Renal pelvis (tissue), 4 donors: ENCODE results near the gene AHCYL1. TPM values are rescaled to one million over a fixed set of nuclear protein-coding genes. Genes with fewer than 3 reads are reported as not detected.
"Not testable (repeated sequence)": the region's sequence is repeated elsewhere in the genome, so short reads cannot be mapped to it uniquely, and the experiment has no call there.

ENCODE experiments used
- DNase-seq: peaks from one replicate; pipeline ENCODE4 v3.0.0-alpha.2; 2013
- polyA plus RNA-seq, 3 donors: library from polyadenylated mRNA; unstranded; fragments of 120-200 nt; gene quantifications; one replicate each; pipeline ENCODE4 v1.2.1, GENCODE V29; 2013; ENCODE audit not compliant: insufficient read length in 3 of 3

The AHCYL1 gene
- polyA plus RNA-seq, 3 donors: 103 to 119 (median 108) TPM

- DNase-seq: no peak
Measured at GRCh38 chr1:109993885-109994284, 9.3 kb downstream of the AHCYL1 start.

DNA sequence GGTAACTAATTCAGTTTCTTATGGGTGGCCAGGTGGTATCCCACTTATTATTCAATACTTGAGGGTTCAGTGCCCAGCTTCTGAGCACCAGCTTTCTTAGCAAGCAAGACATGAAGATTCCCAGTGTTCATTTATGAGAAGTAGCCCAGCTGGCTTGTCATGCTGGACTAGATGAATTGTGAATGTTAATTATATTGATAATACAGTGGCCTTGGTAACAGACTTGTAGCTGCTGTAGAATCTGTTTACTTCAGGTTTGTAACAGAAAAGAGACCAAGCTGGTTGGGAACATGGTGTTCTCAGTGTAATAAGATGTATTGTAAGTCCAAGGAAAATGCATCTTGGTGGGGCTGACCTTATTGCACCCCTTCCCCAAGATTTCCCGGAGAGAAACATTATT is 10.1 kb downstream of the AHCYL1 start:
- DNase-seq: no peak

DNA sequence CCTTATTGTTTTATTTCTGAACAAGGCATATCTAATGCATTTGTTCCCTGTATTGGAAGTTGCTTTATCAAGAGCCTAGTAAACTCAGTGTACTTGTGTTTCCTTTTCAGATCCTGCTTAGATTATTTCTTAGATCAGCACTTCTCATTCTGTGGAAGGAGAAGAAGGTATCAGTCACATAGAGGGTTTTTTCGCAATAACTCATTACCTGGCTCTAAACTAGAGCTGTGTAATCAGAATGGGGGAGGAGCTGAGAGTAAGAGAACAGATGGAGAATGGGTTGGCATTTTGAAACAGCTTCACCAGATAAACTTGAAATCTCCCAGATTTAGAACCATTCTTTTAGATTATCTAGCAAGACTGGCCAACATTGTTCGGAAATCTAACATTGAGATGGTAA is 11.0 kb downstream of the AHCYL1 start:
- no peak for DNase-seq

- DNase-seq: no peak
Measured at GRCh38 chr1:109996476-109996875, 11.9 kb downstream of the AHCYL1 start.

GRCh38 chr1:109997204-109997866 is 12.8 kb downstream of the AHCYL1 start:
- no peak for DNase-seq

GRCh38 chr1:109997867-109998229 is 13.3 kb downstream of the AHCYL1 start:
- no peak for DNase-seq

DNA sequence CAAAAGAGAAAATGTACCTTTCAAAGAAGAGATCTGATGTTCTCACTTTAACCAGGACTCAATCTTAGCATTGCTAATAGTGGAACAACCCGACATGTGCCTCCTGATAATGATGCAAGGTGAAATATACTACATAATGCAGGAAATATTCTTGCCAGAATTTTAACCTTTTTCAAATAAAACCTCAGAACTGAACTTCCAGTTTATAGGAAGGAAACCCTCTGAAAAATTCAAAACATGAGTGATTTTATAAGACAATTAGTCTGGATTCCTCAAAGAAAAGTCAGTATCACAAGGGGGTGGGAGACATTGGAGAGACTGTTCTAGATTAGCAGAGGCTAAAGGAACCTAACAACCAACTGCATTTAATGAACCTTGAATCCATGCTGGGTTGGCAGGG is 18.1 kb downstream of the AHCYL1 start:
- no peak for DNase-seq

- peak; percentile 75 for DNase-seq
Measured at GRCh38 chr1:110003747-110004428, 19.3 kb downstream of the AHCYL1 start.

- no peak for DNase-seq
Measured at GRCh38 chr1:110004583-110004982, 20.0 kb downstream of the AHCYL1 start.

- DNase-seq: no peak
Measured at GRCh38 chr1:110005971-110006370, 21.4 kb downstream of the AHCYL1 start.

- no peak for DNase-seq
Measured at GRCh38 chr1:110006516-110006915, 22.0 kb downstream of the AHCYL1 start.

GRCh38 chr1:110007046-110007830 is 22.7 kb downstream of the AHCYL1 start:
- DNase-seq: no peak

- no peak for DNase-seq
Measured at GRCh38 chr1:110008971-110009565, 24.5 kb downstream of the AHCYL1 start.

DNA sequence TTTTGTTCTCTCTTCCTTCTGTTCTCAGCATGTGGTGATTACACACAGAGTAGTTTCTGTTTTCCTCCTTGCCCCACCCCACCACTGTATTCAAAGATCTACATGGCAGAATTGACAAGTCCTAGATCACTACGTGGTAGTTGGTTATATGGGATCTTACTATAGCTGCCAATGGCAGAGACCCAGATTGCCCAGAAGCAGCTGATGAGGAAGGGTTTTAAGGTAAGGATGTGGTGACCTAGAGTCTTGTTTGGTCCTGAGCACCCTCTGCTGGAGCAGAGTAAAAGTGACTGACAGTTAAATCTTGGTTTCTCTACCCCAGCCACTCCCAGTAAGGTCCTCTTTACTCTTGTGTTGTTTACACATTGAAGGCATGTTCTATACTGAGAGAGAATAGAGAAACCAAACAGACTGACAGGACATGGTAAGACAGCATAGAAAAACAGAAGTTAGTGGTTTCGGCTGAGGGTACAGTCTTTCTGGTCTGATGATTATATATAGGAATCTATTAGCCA is 27.0 kb downstream of the AHCYL1 start:
- no peak for DNase-seq

DNA sequence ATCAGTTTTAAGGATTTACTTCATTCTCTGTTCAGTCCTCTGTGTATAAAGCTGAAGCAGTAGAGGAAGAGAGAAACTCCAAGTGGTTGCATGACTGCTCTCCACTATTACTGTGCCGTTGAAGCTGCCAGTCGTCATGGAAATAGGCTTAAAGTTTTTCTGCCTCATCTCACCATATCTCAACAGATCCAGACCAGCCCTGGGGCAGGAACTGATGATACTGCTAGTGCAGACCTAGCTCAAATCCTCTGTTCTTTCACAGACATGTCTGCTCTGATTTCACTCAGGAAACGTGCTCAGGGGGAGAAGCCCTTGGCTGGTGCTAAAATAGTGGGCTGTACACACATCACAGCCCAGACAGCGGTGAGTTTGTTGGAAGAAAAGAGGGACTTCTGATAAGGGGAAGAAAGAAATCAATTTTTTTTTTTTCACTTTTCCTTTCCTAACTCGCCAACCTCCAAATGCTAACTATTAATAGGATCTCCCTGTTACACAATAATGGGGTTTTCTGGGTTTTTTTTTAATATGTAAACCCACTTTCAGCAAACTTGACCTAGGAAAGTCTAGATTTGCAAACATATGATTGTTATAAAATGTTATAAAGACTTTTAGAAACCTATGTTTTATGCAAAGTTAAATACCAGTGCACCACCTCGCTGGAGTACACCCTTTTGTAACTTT is 27.7 kb downstream of the AHCYL1 start:
- no peak for DNase-seq

- DNase-seq: no peak
Measured at GRCh38 chr1:110017792-110018191, 33.2 kb downstream of the AHCYL1 start.

DNA sequence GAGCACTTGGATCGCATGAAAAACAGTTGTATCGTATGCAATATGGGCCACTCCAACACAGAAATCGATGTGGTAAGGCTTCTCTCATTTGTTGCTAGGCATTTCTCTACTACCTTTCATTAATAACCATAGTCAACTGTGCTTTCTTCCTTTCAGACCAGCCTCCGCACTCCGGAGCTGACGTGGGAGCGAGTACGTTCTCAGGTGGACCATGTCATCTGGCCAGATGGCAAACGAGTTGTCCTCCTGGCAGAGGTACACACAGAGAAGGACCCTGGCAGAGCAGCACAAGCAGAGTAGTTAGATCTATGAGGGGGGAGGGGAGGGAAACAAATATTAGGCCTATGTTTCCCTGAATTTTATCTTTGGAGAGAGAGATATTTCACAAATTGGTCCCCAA is 33.8 kb downstream of the AHCYL1 start:
- DNase-seq: no peak

DNA sequence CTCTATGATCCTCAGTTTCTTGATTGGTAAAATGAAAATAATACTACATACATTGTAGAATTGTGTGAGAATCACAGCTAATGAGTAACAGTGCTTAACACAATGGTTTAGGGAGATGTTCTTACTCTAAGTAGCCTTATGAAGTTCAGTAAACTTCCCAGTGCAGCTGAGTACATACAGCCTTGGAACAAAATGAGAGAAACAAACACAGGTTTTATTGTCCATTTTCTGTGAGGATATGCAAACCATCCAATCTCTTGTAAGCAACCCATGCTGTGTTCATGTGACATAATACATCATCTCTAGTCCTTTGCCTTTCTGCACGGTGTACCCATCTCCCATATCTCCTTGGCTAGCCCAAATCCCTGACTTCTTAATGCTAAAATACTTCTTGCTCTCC is 35.2 kb downstream of the AHCYL1 start:
- no peak for DNase-seq

- no peak for DNase-seq
Measured at GRCh38 chr1:110021285-110021684, 36.7 kb downstream of the AHCYL1 start.

- DNase-seq: no peak
Measured at GRCh38 chr1:110024613-110025012, 40.0 kb downstream of the AHCYL1 start.

GRCh38 chr1:110030687-110031086 is 46.1 kb downstream of the AHCYL1 start:
- not testable (repeated sequence) for DNase-seq

DNA sequence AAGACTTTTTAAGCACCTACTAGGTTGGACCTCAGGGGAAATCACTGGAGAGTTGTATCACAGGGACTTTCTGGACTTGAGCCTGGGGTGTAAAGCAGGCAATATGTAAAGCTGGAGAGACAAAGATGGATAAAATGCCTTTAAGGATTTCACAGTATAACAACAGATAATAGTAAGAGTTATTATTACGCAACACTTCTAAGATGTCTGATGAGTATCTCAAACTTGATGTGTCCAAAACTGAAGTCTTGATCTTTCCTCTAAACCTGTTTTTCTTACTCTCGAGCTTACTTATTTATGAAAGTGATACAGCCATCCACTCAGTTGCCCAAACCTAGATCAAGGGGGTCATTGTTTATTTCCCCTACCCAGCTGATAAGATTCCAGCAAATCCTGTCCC is 47.8 kb downstream of the AHCYL1 start:
- DNase-seq: no peak
